Eye (tissue), 1 donor: ENCODE measurements around the gene LMBR1.
"Not testable (repeated sequence)": the region's sequence is repeated elsewhere in the genome, so short reads cannot be mapped to it uniquely, and the experiment has no call there.

Experiments used
- DNase-seq: peaks from one replicate; pipeline ENCODE4 v3.0.0-alpha.2; 2015

LMBR1 gene

DNA sequence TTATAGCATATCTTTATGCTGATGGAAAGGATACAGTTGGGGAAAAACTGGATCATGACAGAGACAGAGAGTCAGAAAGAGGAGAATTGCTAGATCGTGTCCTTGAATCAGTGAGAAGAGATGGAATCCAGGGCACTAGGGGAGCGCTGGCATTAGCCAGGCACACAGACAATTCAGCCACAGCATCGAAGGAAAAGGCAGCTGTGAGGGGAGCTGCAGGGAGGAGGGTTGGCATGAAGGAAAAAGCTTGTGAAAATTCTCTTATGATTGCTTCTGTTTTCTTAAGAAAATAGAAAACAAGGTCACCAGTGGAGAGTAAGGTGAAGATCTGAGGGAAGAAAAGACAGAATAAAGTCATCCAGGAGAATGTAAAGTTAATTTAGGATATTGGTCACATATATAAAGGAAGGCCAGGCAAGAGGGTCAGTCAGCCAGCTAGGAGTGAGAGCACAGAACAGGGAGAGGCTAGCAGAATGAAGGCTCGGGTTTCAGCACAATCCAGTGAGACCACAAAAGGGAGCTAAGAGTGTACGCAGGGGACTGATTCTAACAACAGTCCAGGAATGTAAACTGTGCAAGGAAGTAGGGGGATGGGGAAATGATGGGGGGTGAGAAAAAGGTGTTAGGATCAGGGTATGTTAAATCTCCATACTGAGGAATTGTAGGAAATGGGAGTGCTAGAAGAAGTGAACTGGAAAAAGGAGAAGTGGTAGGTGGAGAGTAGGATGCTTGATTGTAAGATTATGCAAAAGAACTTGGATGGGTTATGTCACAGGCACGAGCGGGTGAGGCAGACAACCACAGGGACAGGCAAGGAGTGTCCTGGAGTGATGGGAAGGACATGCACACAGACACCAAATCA lies 140.4 kb downstream of the LMBR1 start:
- DNase-seq = peak; percentile 30

DNA sequence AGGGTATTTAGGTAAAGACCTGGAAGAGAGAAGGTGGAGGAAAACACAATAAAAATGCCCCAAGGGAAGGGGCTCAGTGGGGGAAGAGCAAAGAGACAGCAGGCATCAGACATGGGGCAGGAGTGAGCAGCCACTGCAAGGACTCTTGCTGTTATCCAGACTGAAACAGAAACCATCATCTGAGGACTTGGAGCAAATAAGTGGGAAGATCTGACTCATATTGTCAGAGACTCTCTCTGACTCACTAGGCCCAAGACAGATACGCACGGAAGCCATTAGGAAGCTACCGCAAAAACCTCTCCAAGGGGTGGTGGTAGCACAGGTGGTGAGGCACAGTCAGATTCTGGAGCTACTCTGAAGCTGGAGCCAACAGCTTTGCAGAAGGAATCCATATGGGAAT lies 141.7 kb downstream of the LMBR1 start:
- no peak for DNase-seq

DNA sequence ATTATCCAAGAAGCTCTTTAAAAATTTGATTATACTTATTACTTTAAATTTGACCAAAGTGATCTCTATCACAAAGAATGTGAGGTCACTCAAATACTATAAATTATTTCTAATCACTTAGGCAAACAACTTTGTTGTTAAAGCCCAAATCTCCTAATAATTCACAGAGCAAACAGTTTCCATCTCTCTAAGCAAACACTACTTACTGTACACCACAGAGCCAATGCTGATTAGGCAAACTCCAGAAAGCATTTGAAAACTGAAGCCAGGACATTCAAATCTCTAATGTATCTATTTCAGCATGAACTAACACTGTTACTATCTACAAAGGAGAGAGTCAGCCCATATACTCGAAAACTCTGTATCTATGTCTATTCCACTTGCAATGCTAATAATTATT lies 145.3 kb downstream of the LMBR1 start:
- DNase-seq = no peak

DNA sequence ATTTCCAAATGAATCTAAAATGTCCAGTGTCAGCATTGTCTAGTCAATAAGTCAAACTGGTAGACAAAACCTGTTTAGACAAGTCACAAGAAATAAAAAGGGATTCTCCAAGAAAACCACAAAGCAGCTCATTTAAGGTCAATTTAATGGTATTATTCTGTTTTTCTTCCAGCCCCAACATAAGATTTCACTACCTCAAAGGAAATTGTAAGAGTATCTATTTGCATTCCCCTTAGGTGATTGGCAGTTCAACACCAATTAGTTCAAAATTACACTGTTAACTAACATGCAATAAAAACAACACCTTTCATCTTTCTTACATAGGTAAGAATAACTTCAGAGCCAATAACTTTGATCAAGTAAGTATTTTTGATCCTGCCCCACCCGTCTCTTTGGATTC lies 146.1 kb downstream of the LMBR1 start:
- DNase-seq = no peak

DNA sequence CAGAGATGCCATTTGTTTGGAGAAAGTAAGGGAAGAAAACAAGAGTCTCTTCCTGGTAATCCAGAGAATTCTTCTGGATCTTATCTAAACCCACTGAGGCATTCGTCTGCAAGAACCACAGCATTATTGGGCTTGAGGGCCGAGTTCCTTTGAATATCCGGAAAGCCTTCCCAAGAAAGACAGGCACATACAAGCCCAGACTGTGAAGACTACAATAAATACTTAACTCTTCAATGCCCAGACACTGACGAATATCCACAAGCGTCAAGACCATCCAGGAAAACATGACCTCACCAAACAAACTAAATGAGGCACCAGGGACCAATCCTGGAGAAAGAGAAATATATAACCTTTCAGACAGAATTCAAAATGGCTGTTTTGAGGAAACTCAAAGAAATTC lies 153.4 kb downstream of the LMBR1 start:
- DNase-seq = no peak

DNA sequence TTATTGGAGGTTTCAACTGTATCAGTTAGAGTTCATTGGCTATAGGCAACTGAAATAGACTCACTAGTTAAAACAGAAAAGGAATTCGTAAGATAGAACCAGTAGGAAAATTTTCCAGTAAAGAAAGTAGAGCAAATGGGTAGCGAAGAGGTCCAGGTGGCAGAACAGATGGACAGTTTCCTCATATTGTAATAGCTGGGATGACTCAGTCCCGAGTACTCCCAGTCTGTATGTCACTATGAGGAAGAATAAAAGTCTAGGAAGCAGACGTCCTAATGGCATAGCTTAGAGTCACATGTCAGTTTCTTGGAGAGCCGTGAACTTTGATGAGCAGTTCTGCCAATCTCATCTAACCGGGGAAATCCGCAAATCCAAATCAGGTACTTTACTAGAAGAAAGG lies 157.1 kb downstream of the LMBR1 start:
- DNase-seq = no peak

DNA sequence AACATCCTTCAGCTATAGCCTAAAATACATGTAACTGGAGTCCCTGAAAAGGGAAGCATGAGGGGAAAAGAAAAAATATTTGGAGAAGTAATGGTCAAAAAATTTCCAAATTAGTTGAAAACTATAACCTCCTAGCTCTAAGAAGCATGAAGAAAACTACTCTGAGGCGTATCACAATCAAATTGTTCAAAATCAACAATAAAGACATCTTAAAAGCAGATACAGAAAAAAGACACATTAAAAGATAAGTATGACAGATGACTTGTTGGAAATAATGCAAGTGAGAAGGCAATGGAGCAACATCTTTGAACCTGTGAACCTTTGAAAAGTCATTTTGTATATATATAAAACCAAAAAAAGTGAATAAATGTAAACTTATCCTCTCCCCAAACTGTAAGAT lies 159.3 kb downstream of the LMBR1 start:
- no peak for DNase-seq

DNA sequence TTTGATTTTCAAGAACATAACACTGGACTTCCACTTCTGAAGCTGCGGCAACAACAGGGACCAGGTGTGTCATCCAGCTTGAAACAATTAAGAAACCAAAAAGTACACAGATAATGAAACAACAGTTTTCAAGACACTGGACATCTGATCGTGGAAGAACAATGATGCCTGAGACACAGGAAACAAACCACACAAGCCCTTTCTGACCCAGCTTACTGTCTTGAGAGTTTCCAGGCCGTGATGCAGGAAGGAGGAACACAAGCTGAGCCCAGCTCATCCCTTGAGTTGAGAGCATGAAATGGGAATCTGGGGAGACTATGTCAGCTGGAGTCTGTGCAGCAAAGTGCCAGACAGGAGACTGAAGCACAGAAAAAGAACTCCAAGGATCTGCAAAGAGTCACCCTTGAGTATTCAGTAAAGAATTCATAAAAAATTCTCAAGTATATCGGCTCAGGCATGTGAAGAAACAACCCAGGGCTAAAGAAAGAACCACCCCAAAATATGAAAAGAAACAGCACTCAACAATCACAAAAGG lies 160.8 kb downstream of the LMBR1 start:
- DNase-seq = no peak

DNA sequence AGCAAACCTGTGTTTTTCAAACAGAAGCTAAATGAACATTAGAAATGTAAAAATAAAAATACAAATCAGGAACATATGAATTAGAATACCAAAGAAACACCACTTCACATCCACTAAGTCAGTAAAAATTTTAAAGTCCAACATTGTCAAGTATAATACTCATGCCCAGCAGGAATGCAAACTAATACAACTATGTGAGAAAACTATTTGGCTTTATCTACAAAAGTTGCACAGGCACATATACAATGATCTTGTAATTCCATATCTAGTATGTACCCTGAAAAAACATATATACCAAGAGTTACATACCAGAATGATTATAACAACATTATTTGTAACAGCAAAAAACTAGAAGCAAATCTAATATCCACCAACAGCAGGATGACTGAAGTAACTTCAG lies 161.3 kb downstream of the LMBR1 start:
- DNase-seq = no peak

DNA sequence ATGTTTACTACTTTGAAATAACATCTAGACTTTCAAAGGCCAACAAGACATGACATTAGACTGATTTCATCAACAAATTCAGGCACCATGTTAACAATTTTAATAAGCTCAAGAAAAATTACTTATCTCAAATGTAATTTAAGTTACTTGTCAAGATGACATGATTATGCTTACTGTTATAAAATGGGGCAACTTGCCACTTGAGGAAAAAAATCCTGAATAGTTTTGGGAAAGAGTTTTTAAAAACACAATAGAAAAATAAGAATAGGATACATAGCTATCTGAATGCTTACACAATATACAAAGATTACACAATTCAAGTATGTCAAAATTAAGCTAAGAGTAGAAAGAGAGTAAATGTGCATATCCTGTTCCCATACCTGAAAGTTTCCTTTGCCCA lies 167.0 kb downstream of the LMBR1 start:
- no peak for DNase-seq

DNA sequence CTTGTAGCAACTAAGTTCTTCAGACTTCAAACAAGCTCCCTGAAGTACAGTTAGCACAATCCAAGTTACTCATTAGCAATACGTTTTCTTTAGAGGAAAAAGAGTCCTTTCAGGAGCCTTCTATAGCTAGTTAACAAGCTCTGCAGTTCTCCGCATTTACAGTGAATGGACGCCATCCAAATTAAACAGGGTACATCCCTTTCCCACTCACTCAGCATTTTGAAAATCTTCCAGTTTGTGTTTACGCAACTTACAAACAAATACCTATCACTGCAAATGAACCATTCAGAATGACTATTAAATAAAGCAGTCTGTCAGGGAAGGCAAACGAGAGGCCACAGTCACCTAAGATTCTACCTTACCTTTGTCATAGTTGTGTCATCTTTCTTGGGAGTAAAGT lies 167.9 kb downstream of the LMBR1 start:
- no peak for DNase-seq

DNA sequence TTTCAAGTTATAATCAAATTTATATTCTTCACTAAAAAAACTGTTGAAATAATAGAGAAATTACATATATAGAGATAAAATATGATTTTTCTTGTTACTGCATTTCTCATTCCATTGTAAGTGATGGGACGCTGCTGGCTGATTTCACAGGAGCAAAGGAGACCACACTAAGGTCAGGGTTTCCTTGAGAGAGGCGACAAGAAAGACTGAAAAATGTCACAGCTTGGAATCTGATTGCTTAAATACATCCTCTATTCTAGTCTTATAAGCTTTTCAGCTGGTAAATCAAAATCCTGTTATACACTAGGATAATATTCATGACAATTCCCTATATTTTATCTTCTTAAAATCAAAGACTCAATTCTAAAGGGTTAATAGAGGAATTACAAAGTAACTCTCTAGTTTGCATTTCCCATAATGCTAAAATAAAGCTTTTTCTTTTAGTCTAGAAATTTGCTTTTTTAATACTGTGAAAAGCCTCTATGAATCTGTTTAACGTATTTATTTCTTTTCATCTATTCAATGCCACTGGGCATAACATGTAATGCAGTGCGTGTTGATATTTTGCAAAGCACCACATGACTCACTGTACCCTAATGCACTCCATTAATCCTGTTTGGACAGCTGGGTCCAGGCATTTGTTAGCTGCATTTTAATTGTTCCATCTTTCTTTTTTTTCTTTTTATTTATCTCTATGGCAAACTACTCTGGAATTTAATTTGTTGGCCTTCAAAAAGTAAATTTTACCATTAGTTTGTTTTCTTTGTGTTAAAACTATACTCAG lies 170.7 kb downstream of the LMBR1 start:
- peak; percentile 56 for DNase-seq

DNA sequence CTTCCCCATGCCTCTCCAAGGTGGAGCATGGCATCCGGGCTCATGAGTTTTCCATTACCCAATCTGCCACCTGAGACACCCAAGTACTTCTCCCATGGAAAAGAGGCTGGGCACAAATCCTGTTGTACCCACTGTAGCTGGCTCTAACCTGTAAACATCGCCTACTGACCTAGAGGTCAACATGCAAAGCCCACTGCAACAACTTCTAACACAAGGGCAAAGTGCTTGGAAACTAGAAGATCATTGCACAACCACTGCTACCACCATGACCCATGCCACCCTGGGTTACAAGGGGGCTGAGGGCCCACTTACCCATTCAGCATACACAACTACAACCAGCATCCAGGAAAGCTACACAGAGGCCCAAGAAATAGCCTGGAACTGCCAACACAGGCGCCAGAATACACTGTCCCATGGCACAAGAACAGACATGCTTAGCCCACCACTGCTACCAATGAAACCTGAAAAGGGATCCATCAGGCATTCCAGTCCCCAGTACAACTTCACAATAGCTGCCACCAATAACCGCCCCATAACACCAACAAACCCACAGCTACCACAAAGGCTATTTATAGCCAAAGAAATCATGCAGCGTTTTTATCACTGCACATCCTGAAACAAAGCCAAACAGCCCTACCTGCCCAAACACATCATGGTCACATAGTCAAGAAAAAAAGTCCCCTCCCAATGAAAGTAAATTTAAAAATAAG lies 189.1 kb downstream of the LMBR1 start:
- DNase-seq = no peak

DNA sequence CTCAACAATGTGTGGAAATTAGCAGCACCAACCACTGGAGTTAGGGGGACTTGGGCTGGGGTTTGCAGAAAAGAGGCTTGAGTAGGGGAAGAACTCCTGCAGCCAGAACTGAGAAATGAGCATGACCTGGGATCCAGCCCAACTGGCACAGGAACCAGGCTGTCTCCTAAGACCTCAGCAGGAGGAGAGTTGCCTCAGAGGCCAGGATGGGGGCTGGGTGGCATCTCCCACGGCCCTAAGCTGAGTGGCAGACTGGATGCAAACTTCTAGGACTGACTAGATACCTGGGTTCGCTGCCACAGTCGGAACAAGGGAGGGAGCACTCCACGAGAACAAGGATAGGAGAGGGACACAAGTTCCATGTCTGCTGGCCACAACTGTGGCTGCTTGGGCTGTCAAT lies 189.8 kb downstream of the LMBR1 start:
- no peak for DNase-seq

DNA sequence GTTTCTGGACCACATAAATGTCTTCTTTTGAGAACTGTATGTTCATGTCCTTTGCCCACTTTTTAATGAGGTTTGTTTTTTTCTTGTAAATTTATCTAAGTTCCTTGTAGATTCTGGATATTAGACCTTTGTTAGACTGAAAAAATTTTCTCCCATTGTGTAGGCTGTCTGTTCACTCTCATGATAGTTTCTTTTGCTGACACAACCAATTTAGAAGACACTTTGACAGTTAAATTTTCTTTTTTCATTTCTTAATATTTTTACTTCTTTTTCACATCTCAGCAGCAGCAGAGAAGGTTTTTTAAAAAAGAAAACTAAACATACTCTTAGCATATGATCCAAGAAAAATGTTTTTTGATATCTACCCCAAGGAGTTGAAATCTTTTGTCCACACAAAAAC lies 190.6 kb downstream of the LMBR1 start:
- DNase-seq = no peak

DNA sequence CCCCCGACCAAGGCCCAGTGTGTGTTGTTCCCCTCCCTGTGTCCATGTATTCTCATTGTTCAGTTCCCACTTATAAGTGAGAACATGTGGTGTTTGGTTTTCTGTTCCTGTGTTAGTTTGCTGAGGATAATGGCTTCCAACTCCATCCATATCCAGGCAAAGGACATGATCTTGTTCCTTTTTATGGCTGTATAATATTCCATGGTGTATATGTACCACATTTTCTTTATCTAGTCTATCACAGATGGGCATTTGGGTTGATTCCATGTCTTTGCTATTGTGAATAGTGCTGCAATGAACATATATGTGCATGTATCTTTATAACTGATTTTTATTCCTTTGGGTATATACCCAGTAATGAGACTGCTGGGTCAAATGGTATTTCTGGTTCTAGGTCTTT lies 191.2 kb downstream of the LMBR1 start:
- not testable (repeated sequence) for DNase-seq

DNA sequence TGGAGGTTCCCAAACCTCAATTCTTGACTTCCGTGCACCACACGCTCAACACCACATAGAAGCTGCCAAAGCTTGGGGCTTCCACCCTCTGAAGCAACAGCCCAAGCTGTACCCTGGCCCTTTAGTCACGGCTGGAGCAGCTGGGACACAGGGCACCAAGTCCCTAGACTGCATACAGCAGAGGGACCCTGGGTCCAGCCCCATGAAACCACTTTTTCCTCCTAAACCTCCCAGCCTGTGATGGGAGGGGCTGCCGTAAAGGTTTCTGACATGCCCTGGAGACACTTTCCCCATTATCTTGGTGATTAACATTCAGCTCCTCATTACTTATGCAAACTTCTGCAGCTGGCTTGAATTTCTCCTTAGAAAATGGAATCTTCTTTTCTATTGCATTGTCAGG lies 194.5 kb downstream of the LMBR1 start:
- DNase-seq = not testable (repeated sequence)

DNA sequence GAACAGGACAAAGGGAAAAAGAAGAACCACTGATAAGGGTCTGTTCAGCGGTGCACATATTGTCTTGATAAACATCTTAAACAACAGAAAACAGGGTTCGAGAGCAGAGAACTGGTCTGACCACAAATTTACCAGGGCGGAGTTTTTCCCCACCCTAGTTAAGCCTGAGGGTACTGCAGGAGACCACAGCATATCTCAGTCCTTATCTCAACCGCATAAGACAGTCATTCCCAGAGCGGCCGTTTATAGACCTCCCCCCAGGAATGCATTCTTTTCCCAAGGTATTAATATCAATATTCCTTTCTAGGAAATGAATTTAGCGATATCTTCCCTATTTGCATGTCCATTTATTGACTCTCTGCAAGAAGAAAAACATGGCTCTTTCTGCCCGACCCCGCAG lies 195.7 kb downstream of the LMBR1 start:
- not testable (repeated sequence) for DNase-seq

DNA sequence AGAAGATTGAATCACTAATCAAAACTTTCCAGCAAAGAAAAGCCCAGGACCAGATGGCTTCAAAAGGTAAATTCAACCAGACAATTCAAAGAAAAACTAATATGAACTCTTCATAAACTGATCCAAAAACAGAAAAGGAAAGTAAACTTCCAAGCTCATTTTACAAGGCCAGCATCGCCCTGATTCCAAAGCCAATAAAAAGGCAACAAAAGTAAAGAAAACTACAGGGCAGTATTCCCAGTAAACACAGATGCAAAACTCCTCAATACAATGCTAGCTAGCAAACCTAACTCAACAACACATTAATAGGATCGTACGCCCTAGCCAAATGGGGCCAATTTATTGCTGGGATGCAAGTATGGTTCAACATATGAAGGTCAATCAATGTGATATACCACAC lies 199.4 kb downstream of the LMBR1 start:
- no peak for DNase-seq

DNA sequence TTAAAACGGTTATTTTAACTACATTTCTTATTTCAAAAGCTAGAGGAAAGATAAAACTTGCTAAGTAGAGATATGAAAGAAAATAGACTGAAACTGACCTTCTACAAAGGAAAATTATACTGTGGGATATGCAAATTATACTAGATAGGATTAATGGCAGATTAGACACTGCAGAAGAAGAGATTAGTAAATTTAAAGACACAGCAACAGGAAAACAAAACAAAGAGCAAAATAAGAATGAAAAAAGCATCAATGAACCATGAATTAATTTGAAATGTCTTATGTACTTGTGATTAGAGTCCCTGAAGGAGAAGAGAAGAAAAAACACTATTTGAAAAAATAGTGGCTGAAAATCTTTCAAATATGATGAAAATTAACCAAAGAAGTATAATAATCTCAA lies 200.1 kb downstream of the LMBR1 start:
- DNase-seq = no peak

DNA sequence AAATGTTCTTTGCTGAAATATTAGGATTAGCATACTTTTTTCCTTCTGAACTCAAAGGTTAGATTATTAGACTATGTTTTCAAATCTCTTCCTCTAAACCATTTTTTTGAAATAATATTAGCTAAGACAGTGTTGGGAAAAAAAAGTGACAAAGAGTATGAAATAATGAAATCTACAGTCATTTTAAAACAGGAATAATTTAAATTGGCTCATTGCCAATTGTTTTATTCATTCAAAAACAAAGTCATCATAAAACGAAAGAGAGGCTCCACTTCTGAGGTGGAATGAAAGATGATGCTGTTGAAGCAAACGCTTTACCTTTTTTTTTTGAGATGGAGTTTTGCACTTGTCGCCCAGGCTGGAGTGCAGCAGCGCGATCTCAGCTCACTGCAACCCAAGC lies 201.2 kb downstream of the LMBR1 start:
- DNase-seq = no peak

DNA sequence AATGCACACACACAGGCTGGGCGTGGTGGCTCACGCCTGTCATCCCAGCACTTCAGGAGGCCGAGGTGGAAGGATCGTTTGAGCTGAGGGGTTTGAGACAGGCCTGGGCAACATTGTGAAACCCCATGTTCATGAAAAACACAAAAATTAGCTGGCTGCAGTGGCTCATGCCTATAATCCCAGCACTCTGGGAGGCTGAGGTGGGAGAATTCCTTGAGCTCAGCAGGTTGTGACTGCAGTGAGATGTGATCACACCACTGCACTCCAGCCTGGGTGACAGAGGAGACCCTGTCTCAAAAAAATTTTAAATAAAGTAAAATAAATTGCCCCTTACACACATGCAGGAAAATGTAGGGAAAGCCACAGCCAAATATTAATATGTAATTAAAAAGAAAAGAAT lies 208.3 kb downstream of the LMBR1 start:
- DNase-seq = no peak

DNA sequence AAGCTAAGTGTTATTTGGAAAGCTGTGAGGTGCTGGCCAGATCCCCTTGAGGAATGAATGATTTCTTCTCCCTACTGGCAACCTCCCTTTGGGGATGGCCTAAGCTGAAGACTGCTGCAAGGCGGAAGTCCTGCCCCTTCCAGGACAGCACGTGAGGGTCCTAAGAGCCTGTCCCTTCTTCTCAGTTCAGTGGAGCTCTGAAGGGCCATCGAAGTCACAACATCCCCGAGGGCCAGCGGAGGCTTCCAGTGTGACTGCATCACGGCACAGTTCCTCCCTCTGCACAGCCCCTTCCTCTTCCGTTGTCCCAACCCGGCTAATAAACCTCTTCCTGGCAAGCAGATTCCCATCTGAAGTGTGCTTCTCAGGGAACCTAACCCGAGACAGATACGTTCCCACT lies 208.7 kb downstream of the LMBR1 start:
- DNase-seq = no peak

DNA sequence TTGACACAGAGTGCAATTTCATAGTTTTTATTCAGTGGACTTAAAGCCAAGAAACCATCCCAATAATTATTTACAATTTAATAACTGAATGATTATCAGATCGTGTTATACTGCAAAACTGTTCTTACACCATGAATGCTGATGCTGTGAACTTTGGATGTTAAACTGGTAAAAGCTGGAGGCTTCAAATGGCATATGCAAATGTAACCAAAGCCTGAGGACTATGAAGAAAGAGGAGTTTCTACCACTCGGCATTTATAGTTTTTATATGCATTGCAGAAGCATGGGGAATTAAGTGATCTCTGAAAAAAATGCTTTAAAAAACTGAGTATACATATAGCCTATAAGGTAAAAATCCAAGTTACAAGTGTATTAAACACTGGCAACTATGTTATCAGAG lies 210.1 kb downstream of the LMBR1 start:
- no peak for DNase-seq
